ENCODE data around the gene KBTBD7. TPM values are rescaled to one million over a fixed set of nuclear protein-coding genes. Genes with fewer than 3 reads are reported as not detected.

KBTBD7 gene
- total RNA-seq, 1 experiment from 2014 or later = 12.9 TPM

- Histone ChIP-seq H3K14ac (ENCODE audit: insufficient read depth, low read length) (no peak overlapping the region), H3K9me3 (ENCODE audit: control insufficient read depth, low read depth, low read length) (peaks cover 3% of the 10 kb centered on the region), H3K23me2 (ENCODE audit: insufficient read length, low read depth, low read length, poor library complexity, severe bottlenecking) (no peaks in the 10 kb centered on the region), H3K56ac (ENCODE audit: insufficient read length, low read depth, low read length) (no peak overlapping the region), H2BK12ac (ENCODE audit: insufficient read length, low read depth, low read length) (no peak overlapping the region), H3T11ph (ENCODE audit: low read length) (no peak overlapping the region), H3K23ac (ENCODE audit: insufficient read length, low read depth, low read length) (no peak overlapping the region), H3K4me1 (ENCODE audit: insufficient read depth, low read length) (no peaks in the 10 kb centered on the region; the same call in 1 of the 2 replicates), H4K20me1 (ENCODE audit: control insufficient read depth, insufficient read depth, insufficient read length) (no peaks in the 10 kb centered on the region), H3K4me2 (ENCODE audit: insufficient read depth, insufficient read length, low read length) (no peak overlapping the region), H3K27ac (ENCODE audit: insufficient read length, low read depth, low read length) (no peak overlapping the region), H2BK15ac (ENCODE audit: low read depth, low read length) (no peak overlapping the region), H2AFZ (ENCODE audit: low read length) (no peak overlapping the region), H3K4ac (ENCODE audit: low read depth, low read length) (no peak overlapping the region), H2AK5ac (ENCODE audit: insufficient read length, low read length) (no peak overlapping the region), H3K79me1 (ENCODE audit: insufficient read depth, low read depth, low read length, poor library complexity, severe bottlenecking) (no peaks in the 10 kb centered on the region), H2BK5ac (ENCODE audit: insufficient read length, low read length) (no peak overlapping the region), H3K18ac (ENCODE audit: insufficient read length, low read depth, low read length) (no peak overlapping the region), H3K79me2 (ENCODE audit: insufficient read depth, low read length) (no peaks in the 10 kb centered on the region), H4K8ac (replicated peaks; ENCODE audit: insufficient read length, low read depth, low read length) (no peak overlapping the region), H4K5ac (ENCODE audit: insufficient read length, low read depth, low read length) (no peak overlapping the region), H3K27me3 (ENCODE audit: insufficient read depth, low read length) (no peaks in the 10 kb centered on the region), H4K91ac (ENCODE audit: insufficient read length, low read depth, low read length) (no peak overlapping the region), H2BK120ac (ENCODE audit: low read depth, low read length, poor library complexity, severe bottlenecking) (no peak overlapping the region), H3K9ac (ENCODE audit: extremely low read depth, insufficient read length, low read length) (no peak overlapping the region), H2BK20ac (ENCODE audit: low read depth, low read length, poor library complexity, severe bottlenecking) (no peak overlapping the region)
- no peak for TF ChIP-seq CTCF (conservative IDR thresholded peaks at IDR 0.05)
- Mint-ChIP-seq H3K4me1 (peaks cover 0 to 4% of the 10 kb centered on the region in 2 experiments; a peak in 1 of 4 replicates), H3K27ac (no peak overlapping the region), H3K4me3 (no peak overlapping the region), H3K27me3 (ENCODE audit: low read depth) (no peaks in the 10 kb centered on the region), H3K36me3 (ENCODE audit: insufficient read depth in 1 of 3, low read depth in 3 of 3) (peaks cover 17 to 21% (median 19%) of the 10 kb centered on the region in 3 experiments), H3K9me3 (peaks cover 21 to 30% of the 10 kb centered on the region in 2 experiments)
- no peak for DNase-seq
- WGBS (ENCODE audit: extremely low coverage, insufficient read length, low lambda C conversion rate) = no CpG with 5 or more reads among the region's 4 CpGs
These were observed 14.6 kb downstream of the KBTBD7 start for GRCh38 chr13:41179593-41180250.

All from H9 (cell line).